IMR-90 (cell line): Measurements from ENCODE around the gene ZNF277. TPM values are rescaled to one million over a fixed set of nuclear protein-coding genes. Genes with fewer than 3 reads are reported as not detected.

Experiments used
- ATAC-seq: fragments of 200-7000 bp; cut with Tn5 transposase; 2 replicates; pipeline ENCODE4 v1.9.1; 2020; ENCODE audit warnings: low read depth, mild to moderate bottlenecking, moderate library complexity
- BruUV-seq: library from RNA; stranded (reverse); fragments of 400-500 nt; replicated peaks from 2 replicates; lab custom pipeline; 2021; lab: Mats Ljungman, UMichigan
- CTCF ChIA-PET: fragments of 300-600 bp; formaldehyde crosslinking; extraction: SDS; loops from one replicate; lab custom pipeline; 2021; ENCODE audit warnings: antibody characterized with exemption; lab: Yijun Ruan, JAX
- POLR2A ChIA-PET: fragments of 300-600 bp; sonication (Branson Sonifier 250); formaldehyde crosslinking; loops from one replicate; lab custom pipeline; 2022; ENCODE audit warnings: antibody characterized with exemption; ENCODE audit not compliant: unreplicated experiment; lab: Charles Lee
- DNase-seq: peaks from one replicate; pipeline ENCODE4 v3.0.0; 2013
- H2AFZ ChIP-seq: replicated peaks from 2 replicates; pipeline ENCODE3; 2013; ENCODE audit warnings: low read length, mild to moderate bottlenecking; ENCODE audit not compliant: poor library complexity
- H2AK5ac ChIP-seq: 2 replicates; pipeline ENCODE4 v1.6.1; 2013; ENCODE audit warnings: low read depth, low read length, inconsistent platforms
- H2AK9ac ChIP-seq: replicated peaks from 2 replicates; pipeline ENCODE3; 2013; ENCODE audit warnings: mild to moderate bottlenecking, low read depth, low read length, moderate library complexity; ENCODE audit not compliant: poor library complexity
- H2BK120ac ChIP-seq: 2 replicates; pipeline ENCODE4 v1.6.1; 2013; ENCODE audit warnings: low read depth, low read length, inconsistent platforms
- H2BK15ac ChIP-seq: 3 replicates; pipeline ENCODE4 v1.6.1; 2013; ENCODE audit warnings: low read depth, low read length, inconsistent platforms
- H2BK20ac ChIP-seq: 2 replicates; pipeline ENCODE4 v1.6.1; 2013; ENCODE audit warnings: low read depth, mild to moderate bottlenecking, inconsistent platforms, low read length, moderate library complexity
- H2BK5ac ChIP-seq: 2 replicates; pipeline ENCODE4 v1.6.1; 2013; ENCODE audit warnings: mild to moderate bottlenecking, low read depth, low read length, inconsistent platforms; ENCODE audit not compliant: poor library complexity, severe bottlenecking
- H3K14ac ChIP-seq: replicated peaks from 2 replicates; pipeline ENCODE4 v1.6.1; 2013; ENCODE audit warnings: low read depth, low read length, inconsistent platforms
- H3K18ac ChIP-seq: 2 replicates; pipeline ENCODE4 v1.6.1; 2013; ENCODE audit warnings: low read depth, low read length, control low read depth
- H3K23ac ChIP-seq: 2 replicates; pipeline ENCODE4 v1.6.1; 2013; ENCODE audit warnings: low read depth, low read length, inconsistent platforms
- H3K27ac ChIP-seq: 2 replicates; pipeline ENCODE4 v1.5.1; 2013; ENCODE audit warnings: mild to moderate bottlenecking, control low read depth, low read length; ENCODE audit not compliant: insufficient read depth
- H3K27me3 ChIP-seq: 2 replicates; pipeline ENCODE4 v1.6.1; 2013; ENCODE audit warnings: low read length; ENCODE audit not compliant: control insufficient read depth, insufficient read depth
- H3K36me3 ChIP-seq: 2 replicates; pipeline ENCODE4 v1.6.1; 2013; ENCODE audit warnings: low read length, mixed read lengths; ENCODE audit not compliant: control insufficient read depth, insufficient read depth
- H3K4ac ChIP-seq: 2 replicates; pipeline ENCODE4 v1.6.1; 2013; ENCODE audit warnings: low read depth, low read length, inconsistent platforms
- H3K4me1 ChIP-seq: 2 replicates; pipeline ENCODE4 v1.6.1; 2013; ENCODE audit warnings: low read length, mixed read lengths; ENCODE audit not compliant: control insufficient read depth, insufficient read depth
- H3K4me2 ChIP-seq: 2 replicates; pipeline ENCODE4 v1.6.1; 2013; ENCODE audit warnings: low read depth, mild to moderate bottlenecking, control low read depth, low read length, moderate library complexity
- H3K4me3 ChIP-seq: 2 replicates; pipeline ENCODE4 v1.5.1; 2013; ENCODE audit warnings: low read depth, mild to moderate bottlenecking, control low read depth, low read length, moderate library complexity; ENCODE audit not compliant: insufficient read depth
- H3K56ac ChIP-seq: 2 replicates; pipeline ENCODE4 v1.6.1; 2013; ENCODE audit warnings: low read length, inconsistent platforms; ENCODE audit not compliant: insufficient read depth; ENCODE audit errors: extremely low read depth
- H3K79me1 ChIP-seq, 2 experiments: 2 replicates each; pipeline ENCODE4 v1.6.1; 2013; ENCODE audit warnings: low read length in 2 of 2, inconsistent platforms in 1 of 2, low read depth in 1 of 2
- H3K9ac ChIP-seq: 2 replicates; pipeline ENCODE4 v1.6.1; 2013; ENCODE audit warnings: low read depth, low read length, control low read depth
- H3K9me1 ChIP-seq: 2 replicates; pipeline ENCODE4 v1.6.1; 2013; ENCODE audit warnings: low read length, inconsistent platforms; ENCODE audit not compliant: insufficient read depth
- H3K9me3 ChIP-seq: 2 replicates; pipeline ENCODE4 v1.6.1; 2013; ENCODE audit warnings: low read length; ENCODE audit not compliant: control insufficient read depth, insufficient read depth
- H4K20me1 ChIP-seq: 2 replicates; pipeline ENCODE4 v1.6.1; 2013; ENCODE audit warnings: low read length, inconsistent platforms; ENCODE audit not compliant: insufficient read depth
- H4K5ac ChIP-seq: 2 replicates; pipeline ENCODE4 v1.6.1; 2013; ENCODE audit warnings: mild to moderate bottlenecking, low read depth, low read length, control low read depth
- H4K8ac ChIP-seq, 2 experiments: 2 replicates each; pipeline ENCODE4 v1.6.1; 2013; ENCODE audit warnings: low read depth in 2 of 2, low read length in 2 of 2, control low read depth in 1 of 2, inconsistent platforms in 1 of 2
- H4K91ac ChIP-seq: 2 replicates; pipeline ENCODE4 v1.6.1; 2013; ENCODE audit warnings: low read depth, low read length, inconsistent platforms; ENCODE audit not compliant: insufficient read depth
- BHLHE40 ChIP-seq: fragments of 150-350 bp; IDR thresholded peaks from 2 replicates; pipeline ENCODE4 v1.6.1; 2016; ENCODE audit warnings: mild to moderate bottlenecking, low read depth, low read length
- CEBPB ChIP-seq: IDR thresholded peaks from 2 replicates; pipeline ENCODE4 v1.6.1; 2012; ENCODE audit warnings: low read depth, low read length, improper control_type of control experiment
- CHD1 ChIP-seq: IDR thresholded peaks from 2 replicates; pipeline ENCODE4 v1.6.1; 2012; ENCODE audit warnings: low read depth, low read length, improper control_type of control experiment
- CTCF ChIP-seq: conservative IDR thresholded peaks from 2 replicates; pipeline ENCODE4 v1.5.1; 2012; ENCODE audit warnings: mild to moderate bottlenecking, low read depth, low read length, improper control_type of control experiment
- ELK1 ChIP-seq: fragments of 150-350 bp; IDR thresholded peaks from 2 replicates; pipeline ENCODE4 v1.6.1; 2016; ENCODE audit warnings: low read depth, mild to moderate bottlenecking, low read length, moderate library complexity, borderline replicate concordance
- FOS ChIP-seq: fragments of 150-350 bp; IDR thresholded peaks from 2 replicates; pipeline ENCODE4 v1.6.1; 2016; ENCODE audit warnings: low read depth, low read length
- MAFK ChIP-seq: IDR thresholded peaks from 2 replicates; pipeline ENCODE4 v1.6.1; 2012; ENCODE audit warnings: low read depth, low read length, improper control_type of control experiment
- MAZ ChIP-seq: IDR thresholded peaks from 2 replicates; pipeline ENCODE4 v1.6.1; 2012; ENCODE audit warnings: low read depth, mild to moderate bottlenecking, low read length, improper control_type of control experiment, moderate library complexity, borderline replicate concordance
- MXI1 ChIP-seq: IDR thresholded peaks from 2 replicates; pipeline ENCODE4 v1.6.1; 2012; ENCODE audit warnings: low read depth, mild to moderate bottlenecking, low read length, moderate library complexity, borderline replicate concordance
- NFE2L2 ChIP-seq: fragments of 150-350 bp; IDR thresholded peaks from 2 replicates; pipeline ENCODE4 v1.6.1; 2016; ENCODE audit warnings: low read depth, mild to moderate bottlenecking, low read length
- POLR2A ChIP-seq: IDR thresholded peaks from 2 replicates; pipeline ENCODE4 v1.6.1; 2012; ENCODE audit warnings: mild to moderate bottlenecking, low read depth, low read length
- RAD21 ChIP-seq: IDR thresholded peaks from 2 replicates; pipeline ENCODE4 v1.6.1; 2012; ENCODE audit warnings: low read length, improper control_type of control experiment
- RCOR1 ChIP-seq: IDR thresholded peaks from 2 replicates; pipeline ENCODE4 v1.6.1; 2012; ENCODE audit warnings: mild to moderate bottlenecking, low read length, improper control_type of control experiment; ENCODE audit not compliant: insufficient replicate concordance
- RFX5 ChIP-seq: IDR thresholded peaks from 2 replicates; pipeline ENCODE4 v1.8.0; 2012; ENCODE audit warnings: low read depth, mild to moderate bottlenecking, low read length, moderate library complexity
- SMC3 ChIP-seq: fragments of 150-350 bp; IDR thresholded peaks from 2 replicates; pipeline ENCODE4 v1.6.1; 2016; ENCODE audit warnings: low read depth, mild to moderate bottlenecking, antibody characterized with exemption, low read length, moderate library complexity
- USF2 ChIP-seq: fragments of 150-350 bp; IDR thresholded peaks from 2 replicates; pipeline ENCODE4 v1.6.1; 2017; ENCODE audit warnings: mild to moderate bottlenecking, antibody characterized with exemption, low read length, low read depth
- WGBS, 2 experiments: methylation state at CpG; one replicate each; pipeline versions ENCODE4 v1.1.5 to v1.1.7; 2013; ENCODE audit warnings: missing lambda C conversion rate in 2 of 2; ENCODE audit not compliant: insufficient read length in 1 of 2; ENCODE audit errors: extremely low coverage in 2 of 2; 5-methylcytosine and 5-hydroxymethylcytosine counted together
- dilution Hi-C: fragments of 300-500 bp; cut with HindIII; formaldehyde crosslinking; loops from one replicate; pipeline ENCODE4 v1.14.3; 2018; ENCODE audit warnings: low sequenced_read_pairs; ENCODE audit not compliant: unreplicated experiment
- in situ Hi-C: fragments of 300-500 bp; cut with MboI; formaldehyde crosslinking; loops from 3 replicates; pipeline ENCODE4 v1.14.3; 2019; ENCODE audit warnings: low sequenced_read_pairs, inconsistent platforms, mixed read lengths
- intact Hi-C: fragments of 100-400 bp; cut with micrococcal nuclease; formaldehyde crosslinking; loops from 2 replicates; pipeline ENCODE4 v1.10.0; 2022
- polyA plus RNA-seq, 3 experiments: library from polyadenylated mRNA; depleted of rRNA; stranded (reverse); fragments of >200 nt; gene quantifications; 2 replicates each; pipeline ENCODE4 v1.2.3, GENCODE V29; 2012; ENCODE audit warnings: low replicate concordance in 1 of 3
- total RNA-seq: library from RNA; depleted of rRNA; stranded (reverse); fragments of >200 nt; gene quantifications from 2 replicates; pipeline ENCODE4 v1.2.3, GENCODE V29; 2012

ZNF277 gene
- total and polyA plus RNA-seq, 2 of the 4 experiments (the other 2 are of a cell fraction) = 7.3 to 21.3 TPM

- in situ Hi-C loops (loop anchor here (25.0 kb wide), 1 partner anchor 459 kb away; no protein-coding TSS in a partner anchor), dilution Hi-C loops (no loop called here), intact Hi-C loops (no loop called here)
- H3K56ac ChIP-seq = no peak overlapping the region
- H3K27me3 ChIP-seq = no peaks in the 10 kb centered on the region
- no peak overlapping the region for H3K4ac ChIP-seq
- WGBS, 2 experiments = 92% methylated on average over 7 of the region's 20 CpGs; no CpG with 5 or more reads in 1 of the 2 experiments
- H3K9me1 ChIP-seq = no peaks in the 10 kb centered on the region; the same call in 1 of the 2 replicates
- ChIA-PET POLR2A (no interaction called here), CTCF (no interaction called here)
- no peak overlapping the region for H3K18ac ChIP-seq
- H2BK20ac ChIP-seq = no peak overlapping the region
- H2AK5ac ChIP-seq = no peak overlapping the region
- TF ChIP-seq CEBPB = no peak
- no peak for TF ChIP-seq MAFK
- no peak for TF ChIP-seq ELK1
- TF ChIP-seq RCOR1 = no peak
- TF ChIP-seq POLR2A = no peak
- no peak for TF ChIP-seq RFX5
- TF ChIP-seq SMC3 = no peak
- no peak for TF ChIP-seq NFE2L2
- TF ChIP-seq CTCF = no peak
- TF ChIP-seq RAD21 = no peak
- no peak for TF ChIP-seq MXI1
- no peak for TF ChIP-seq MAZ
- TF ChIP-seq CHD1 = no peak
- TF ChIP-seq FOS = no peak
- no peak for TF ChIP-seq USF2
- no peak for TF ChIP-seq BHLHE40
- H4K8ac ChIP-seq = no peak overlapping the region
- H2BK5ac ChIP-seq = no peak overlapping the region
- ATAC-seq (no peak), DNase-seq (no peak)
- H3K9me3 ChIP-seq = no peaks in the 10 kb centered on the region
- no peak overlapping the region for H2BK120ac ChIP-seq
- no peak overlapping the region for H3K23ac ChIP-seq
- no peak overlapping the region for H3K14ac ChIP-seq
- BruUV-seq = no TSS peak
- H4K91ac ChIP-seq = no peak overlapping the region
- H2AFZ ChIP-seq = no peak overlapping the region
- peaks cover 4% of the 10 kb centered on the region for H4K20me1 ChIP-seq
- H4K5ac ChIP-seq = no peak overlapping the region
- H3K27ac ChIP-seq = no peak overlapping the region
- peaks cover 28 to 56% of the 10 kb centered on the region in 2 experiments for H3K79me1 ChIP-seq
- no peak overlapping the region for H3K4me3 ChIP-seq
- H3K4me2 ChIP-seq = no peak overlapping the region
- H2BK15ac ChIP-seq = no peak overlapping the region
- no peaks in the 10 kb centered on the region for H3K4me1 ChIP-seq
- no peak overlapping the region for H2AK9ac ChIP-seq
- H3K36me3 ChIP-seq = no peaks in the 10 kb centered on the region
- no peak overlapping the region for H3K9ac ChIP-seq
Observed at GRCh38 chr7:112220877-112221434, 14.5 kb downstream of the ZNF277 start.
